Measurements from ENCODE around the gene AADACL2. TPM values are rescaled to one million over a fixed set of nuclear protein-coding genes. Genes with fewer than 3 reads are reported as not detected.

AADACL2 gene
- total RNA-seq, 6 experiments from 2014 or later = not detected

- Mint-ChIP-seq H3K9me3 (no peaks in the 10 kb centered on the region), H3K27me3 (ENCODE audit: insufficient read depth) (peaks cover 2% of the 10 kb centered on the region; the same call in 1 of the 2 replicates), H3K4me1 (ENCODE audit: low read depth) (peaks cover 4% of the 10 kb centered on the region), H3K4me3 (no peak overlapping the region), H3K36me3 (ENCODE audit: low read depth) (no peaks in the 10 kb centered on the region), H3K27ac (no peak overlapping the region)
- no peak for DNase-seq
- no peak for TF ChIP-seq CTCF (IDR thresholded peaks at IDR 0.05)
These were observed 66.7 kb downstream of the AADACL2 start for GRCh38 chr3:151800431-151800830.

- Mint-ChIP-seq H3K36me3 (ENCODE audit: low read depth) (peaks cover 10% of the 10 kb centered on the region), H3K4me3 (no peak overlapping the region), H3K27me3 (ENCODE audit: insufficient read depth) (peaks cover 2% of the 10 kb centered on the region; the same call in 1 of the 2 replicates), H3K27ac (no peak overlapping the region), H3K4me1 (ENCODE audit: low read depth) (no peaks in the 10 kb centered on the region), H3K9me3 (peaks cover 12% of the 10 kb centered on the region)
- no peak for TF ChIP-seq CTCF (IDR thresholded peaks at IDR 0.05)
- no peak for DNase-seq
These were observed 70.5 kb downstream of the AADACL2 start for GRCh38 chr3:151804267-151804666.

- Mint-ChIP-seq H3K27me3 (ENCODE audit: insufficient read depth) (peaks cover 2% of the 10 kb centered on the region; the same call in 1 of the 2 replicates), H3K4me3 (no peak overlapping the region), H3K27ac (no peak overlapping the region), H3K9me3 (peaks cover 12% of the 10 kb centered on the region), H3K36me3 (ENCODE audit: low read depth) (peaks cover 10% of the 10 kb centered on the region), H3K4me1 (ENCODE audit: low read depth) (no peaks in the 10 kb centered on the region)
- no peak for TF ChIP-seq CTCF (IDR thresholded peaks at IDR 0.05)
- no peak for DNase-seq
These were observed 73.1 kb downstream of the AADACL2 start for GRCh38 chr3:151806838-151807237.

Other genes with a start within 250 kb of the AADACL2 start
- not detected for gene AADAC, start 80.2 kb downstream of the AADACL2 start, total RNA-seq (2021; fragmentation: NEBNext Ultra II Directional; extraction: Animal tissue kit (Norgen Biotek cat#: 25700))
- not detected for gene SUCNR1, start 139.7 kb downstream of the AADACL2 start, total RNA-seq (2021; fragmentation: NEBNext Ultra II Directional; extraction: Animal tissue kit (Norgen Biotek cat#: 25700))